Mucosa of stomach (tissue), 1 donor: ENCODE data around the gene CSNK1G1.
"Not testable (repeated sequence)": the region's sequence is repeated elsewhere in the genome, so short reads cannot be mapped to it uniquely, and the experiment has no call there.

Experiments
- H3K27me3 ChIP-seq: one replicate; pipeline ENCODE4 v1.7.0; 2013; ENCODE audit warnings: mild to moderate bottlenecking, low read length; ENCODE audit not compliant: control insufficient read depth, insufficient read depth
- H3K36me3 ChIP-seq: one replicate; pipeline ENCODE4 v1.7.0; 2013; ENCODE audit warnings: low read length; ENCODE audit not compliant: control insufficient read depth, insufficient read depth
- H3K4me1 ChIP-seq: one replicate; pipeline ENCODE4 v1.7.0; 2013; ENCODE audit warnings: mild to moderate bottlenecking, low read length; ENCODE audit not compliant: control insufficient read depth, insufficient read depth
- H3K4me3 ChIP-seq: one replicate; pipeline ENCODE4 v1.7.0; 2013; ENCODE audit warnings: low read length
- H3K9ac ChIP-seq: one replicate; pipeline ENCODE4 v1.7.0; 2013; ENCODE audit warnings: mild to moderate bottlenecking, low read length, moderate library complexity
- H3K9me3 ChIP-seq: one replicate; pipeline ENCODE4 v1.7.0; 2013; ENCODE audit warnings: mild to moderate bottlenecking, low read length, moderate library complexity; ENCODE audit not compliant: control insufficient read depth
- donor health status: Pancreatic carcinoma.

Gene CSNK1G1

DNA sequence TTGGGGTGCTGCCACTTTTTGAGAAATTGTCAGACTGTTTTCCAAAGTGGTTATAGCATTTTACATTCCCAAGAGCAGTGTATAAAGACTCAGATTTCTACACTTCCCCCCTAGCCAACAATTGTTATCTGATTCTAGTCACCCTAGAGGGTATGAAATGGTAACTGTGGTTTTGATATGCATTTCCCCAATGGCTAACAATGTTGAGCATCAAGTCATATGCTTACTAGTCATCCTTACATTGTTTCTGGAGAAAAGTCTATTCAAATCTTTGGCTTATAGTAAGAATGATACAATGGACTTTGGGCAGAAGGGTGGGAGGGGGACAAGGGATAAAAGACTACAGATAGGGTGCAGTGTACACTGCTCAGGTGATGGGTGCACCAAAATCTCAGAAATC, 73.3 kb downstream of the CSNK1G1 start:
- no peaks in the 10 kb centered on the region for H3K27me3 ChIP-seq
- H3K36me3 ChIP-seq, result no peaks in the 10 kb centered on the region
- no peaks in the 10 kb centered on the region for H3K9me3 ChIP-seq
- no peak overlapping the region for H3K4me3 ChIP-seq
- H3K9ac ChIP-seq, result no peak overlapping the region
- no peaks in the 10 kb centered on the region for H3K4me1 ChIP-seq

DNA sequence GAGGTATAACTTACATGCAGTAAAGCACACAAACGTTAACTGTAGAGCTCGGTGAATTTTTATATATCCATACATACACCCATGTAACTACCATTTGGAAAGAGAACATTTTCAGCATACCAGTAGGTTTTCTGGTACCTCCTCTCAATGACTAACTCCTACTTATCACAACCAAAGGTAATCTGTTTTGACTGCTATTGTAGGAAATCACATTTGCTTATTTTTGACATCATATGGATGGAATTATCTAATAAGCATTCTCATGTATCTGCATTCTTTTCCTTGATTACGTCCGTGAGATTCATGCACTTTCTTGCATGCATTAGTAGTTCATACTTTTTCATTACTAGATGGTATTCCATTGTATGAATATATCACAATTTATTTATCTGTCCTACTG, 76.8 kb downstream of the CSNK1G1 start:
- no peaks in the 10 kb centered on the region for H3K9me3 ChIP-seq
- no peaks in the 10 kb centered on the region for H3K27me3 ChIP-seq
- H3K4me3 ChIP-seq, result no peak overlapping the region
- H3K9ac ChIP-seq, result no peak overlapping the region
- H3K4me1 ChIP-seq, result no peaks in the 10 kb centered on the region
- H3K36me3 ChIP-seq, result no peaks in the 10 kb centered on the region

DNA sequence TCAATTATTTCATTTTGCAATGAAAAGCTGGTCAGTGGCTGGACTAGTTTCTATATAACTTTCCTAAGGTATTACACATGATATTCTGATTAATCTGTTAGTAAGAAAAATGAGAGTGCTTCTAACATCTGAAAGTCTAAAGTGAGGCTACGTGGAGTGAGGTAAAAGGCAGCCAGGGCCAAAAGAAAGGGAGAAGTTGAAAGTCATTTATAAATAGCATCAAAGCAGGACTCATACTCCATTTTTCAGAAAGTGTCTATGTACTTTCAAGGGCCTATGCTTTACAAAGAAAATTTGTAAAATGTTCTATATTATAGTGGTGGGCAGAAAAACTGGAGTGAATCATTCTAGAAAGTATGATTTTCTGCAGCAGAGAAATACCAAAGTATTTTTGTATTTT, 80.0 kb downstream of the CSNK1G1 start:
- no peaks in the 10 kb centered on the region for H3K4me1 ChIP-seq
- no peak overlapping the region for H3K4me3 ChIP-seq
- no peaks in the 10 kb centered on the region for H3K27me3 ChIP-seq
- no peaks in the 10 kb centered on the region for H3K36me3 ChIP-seq
- no peak overlapping the region for H3K9ac ChIP-seq
- H3K9me3 ChIP-seq, result no peaks in the 10 kb centered on the region

- H3K4me1 ChIP-seq, result no peaks in the 10 kb centered on the region
- H3K36me3 ChIP-seq, result no peaks in the 10 kb centered on the region
- no peaks in the 10 kb centered on the region for H3K27me3 ChIP-seq
- no peak overlapping the region for H3K4me3 ChIP-seq
- no peak overlapping the region for H3K9ac ChIP-seq
- H3K9me3 ChIP-seq, result no peaks in the 10 kb centered on the region
Measured at GRCh38 chr15:64274341-64274950, 81.5 kb downstream of the CSNK1G1 start.

GRCh38 chr15:64267331-64267973, 88.5 kb downstream of the CSNK1G1 start:
- Histone ChIP-seq H3K9ac (no peak overlapping the region), H3K27me3 (no peaks in the 10 kb centered on the region), H3K9me3 (no peaks in the 10 kb centered on the region)

GRCh38 chr15:64265188-64265587, 90.8 kb downstream of the CSNK1G1 start:
- not testable (repeated sequence) for H3K27me3 ChIP-seq

More at GRCh38 chr15:64267331-64267973, 88.5 kb downstream of the CSNK1G1 start:
- H3K4me1 ChIP-seq, result no peaks in the 10 kb centered on the region
- H3K36me3 ChIP-seq, result no peaks in the 10 kb centered on the region
- H3K4me3 ChIP-seq, result no peak overlapping the region

GRCh38 chr15:64264502-64264901, 91.5 kb downstream of the CSNK1G1 start:
- H3K4me1 ChIP-seq, result no peaks in the 10 kb centered on the region
- H3K4me3 ChIP-seq, result no peak overlapping the region
- no peak overlapping the region for H3K9ac ChIP-seq
- no peaks in the 10 kb centered on the region for H3K36me3 ChIP-seq
- no peaks in the 10 kb centered on the region for H3K27me3 ChIP-seq
- H3K9me3 ChIP-seq, result no peaks in the 10 kb centered on the region

More at GRCh38 chr15:64265188-64265587, 90.8 kb downstream of the CSNK1G1 start:
- not testable (repeated sequence) for H3K4me1 ChIP-seq, H3K4me3 ChIP-seq, H3K9me3 ChIP-seq, H3K36me3 ChIP-seq, H3K9ac ChIP-seq

DNA sequence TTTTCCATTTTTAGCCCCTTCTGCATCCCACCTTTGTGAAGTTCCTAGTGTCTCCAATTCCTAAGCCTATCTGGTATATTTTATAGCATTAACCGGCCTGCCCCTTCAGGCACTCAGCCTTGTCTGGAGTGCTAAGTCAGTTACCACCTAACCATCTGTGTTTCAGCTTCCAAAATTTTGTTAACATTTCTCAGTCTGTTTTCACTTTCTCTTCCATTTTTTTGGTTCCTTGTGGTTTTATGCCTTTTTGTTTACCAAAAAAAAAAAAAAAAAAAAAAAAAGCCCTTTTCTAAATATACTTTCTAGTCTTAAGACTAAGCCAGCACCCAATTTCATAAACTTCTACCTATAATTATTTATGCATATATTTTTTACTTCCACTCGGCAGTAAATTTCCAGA, 92.4 kb downstream of the CSNK1G1 start:
- Histone ChIP-seq H3K36me3 (no peaks in the 10 kb centered on the region), H3K4me3 (no peak overlapping the region), H3K9me3 (no peaks in the 10 kb centered on the region), H3K4me1 (no peaks in the 10 kb centered on the region), H3K27me3 (no peaks in the 10 kb centered on the region), H3K9ac (no peak overlapping the region)

DNA sequence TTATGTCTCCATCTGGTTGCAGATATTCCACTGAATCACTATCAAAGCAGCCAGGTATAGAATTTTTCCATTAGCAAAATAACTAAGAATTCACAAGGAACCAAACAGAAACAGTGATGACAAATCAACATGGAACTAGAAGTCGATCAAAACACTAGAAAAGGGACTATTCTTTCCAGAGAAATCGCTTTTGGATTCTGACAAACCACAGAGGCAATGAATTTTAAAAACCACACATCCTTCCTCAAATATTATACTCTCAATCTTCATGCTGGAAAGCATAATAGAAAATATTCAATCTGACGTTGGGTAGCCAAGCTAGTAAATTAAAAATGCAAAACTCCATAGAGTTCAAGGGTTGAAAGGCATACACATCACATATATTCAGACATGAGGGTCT, 99.9 kb downstream of the CSNK1G1 start:
- Histone ChIP-seq H3K9ac (no peak overlapping the region), H3K4me3 (no peak overlapping the region), H3K27me3 (no peaks in the 10 kb centered on the region), H3K9me3 (no peaks in the 10 kb centered on the region), H3K36me3 (no peaks in the 10 kb centered on the region), H3K4me1 (peaks cover 4% of the 10 kb centered on the region)

DNA sequence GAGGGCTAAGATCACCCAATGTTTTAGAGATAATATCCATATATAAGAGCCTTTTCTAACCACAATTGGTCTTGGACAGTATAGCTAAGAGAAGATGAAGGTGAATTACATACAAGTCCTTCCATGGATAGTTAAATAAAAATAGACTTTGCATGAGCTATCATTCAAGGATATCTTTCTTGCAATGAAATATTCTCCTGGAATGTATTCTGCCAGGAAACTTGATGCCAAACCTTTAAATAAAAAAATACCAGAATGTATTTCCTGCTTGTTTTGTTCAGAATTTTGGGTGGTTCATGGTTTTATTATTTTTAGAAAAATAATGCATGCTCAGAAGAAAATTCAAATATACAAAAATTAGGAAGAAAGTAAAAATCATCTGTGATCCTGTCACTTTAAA, 104.3 kb downstream of the CSNK1G1 start:
- Histone ChIP-seq H3K36me3 (no peaks in the 10 kb centered on the region), H3K9me3 (no peaks in the 10 kb centered on the region), H3K4me1 (peaks cover 37% of the 10 kb centered on the region), H3K4me3 (no peak overlapping the region), H3K9ac (no peak overlapping the region), H3K27me3 (no peaks in the 10 kb centered on the region)

- no peak overlapping the region for H3K4me3 ChIP-seq
- H3K27me3 ChIP-seq, result no peaks in the 10 kb centered on the region
- no peaks in the 10 kb centered on the region for H3K9me3 ChIP-seq
- H3K36me3 ChIP-seq, result no peaks in the 10 kb centered on the region
- peaks cover 37% of the 10 kb centered on the region for H3K4me1 ChIP-seq
- H3K9ac ChIP-seq, result no peak overlapping the region
Measured at GRCh38 chr15:64251121-64251520, 104.9 kb downstream of the CSNK1G1 start.

GRCh38 chr15:64249883-64250575, 105.9 kb downstream of the CSNK1G1 start:
- Histone ChIP-seq H3K4me3 (no peak overlapping the region), H3K27me3 (no peaks in the 10 kb centered on the region), H3K4me1 (peaks cover 37% of the 10 kb centered on the region), H3K9ac (no peak overlapping the region), H3K9me3 (no peaks in the 10 kb centered on the region), H3K36me3 (no peaks in the 10 kb centered on the region)
